GM18873 (cell line): Measurements from ENCODE around the gene ITPRIPL2.

ENCODE experiments used
- ATAC-seq: cut with Tn5 transposase; IDR thresholded peaks from one replicate; pipeline ENCODE4 v1.9.1; 2021; ENCODE audit warnings: mild to moderate bottlenecking, moderate library complexity, moderate number of reproducible peaks; ENCODE audit not compliant: unreplicated experiment, low FRiP score

ITPRIPL2 gene

GRCh38 chr16:19113577-19114358 is at the start of gene ITPRIPL2:
Gene ITPRIPL2, plus strand, starts transcription at chr16:19113964. Its CDS starts 498 bp downstream, at chr16:19114462.
- ATAC-seq = no peak

DNA sequence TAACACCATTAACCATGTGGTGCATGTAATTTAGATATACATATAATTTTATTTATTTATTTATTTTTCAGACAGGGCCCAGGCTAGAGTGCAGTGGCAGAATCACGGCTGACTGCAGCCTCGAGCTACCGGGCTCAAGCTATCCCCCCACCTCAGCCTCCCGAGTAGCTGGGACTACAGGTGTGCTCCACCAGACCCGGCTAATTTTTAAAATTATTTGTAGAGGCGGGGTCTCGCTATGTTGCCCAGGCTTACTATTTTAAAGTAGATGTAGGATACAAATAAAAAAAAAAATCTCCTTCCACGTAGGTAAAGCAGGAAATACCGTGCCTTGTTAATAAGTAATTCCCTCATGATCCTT is 46.8 kb upstream of the ITPRIPL2 start:
- no peak for ATAC-seq

- ATAC-seq = peak; percentile 90
Measured at GRCh38 chr16:19067349-19068236, 46.2 kb upstream of the ITPRIPL2 start, which contains the start of gene COQ7. Gene COQ7, plus strand, starts transcription at chr16:19067614. Its CDS starts 51 bp downstream, at chr16:19067665.

- ATAC-seq = no peak
Measured at GRCh38 chr16:19068237-19068815, 45.4 kb upstream of the ITPRIPL2 start.

GRCh38 chr16:19071811-19072777 is 41.7 kb upstream of the ITPRIPL2 start:
- no peak for ATAC-seq

GRCh38 chr16:19073344-19073743 is 40.4 kb upstream of the ITPRIPL2 start:
- no peak for ATAC-seq

DNA sequence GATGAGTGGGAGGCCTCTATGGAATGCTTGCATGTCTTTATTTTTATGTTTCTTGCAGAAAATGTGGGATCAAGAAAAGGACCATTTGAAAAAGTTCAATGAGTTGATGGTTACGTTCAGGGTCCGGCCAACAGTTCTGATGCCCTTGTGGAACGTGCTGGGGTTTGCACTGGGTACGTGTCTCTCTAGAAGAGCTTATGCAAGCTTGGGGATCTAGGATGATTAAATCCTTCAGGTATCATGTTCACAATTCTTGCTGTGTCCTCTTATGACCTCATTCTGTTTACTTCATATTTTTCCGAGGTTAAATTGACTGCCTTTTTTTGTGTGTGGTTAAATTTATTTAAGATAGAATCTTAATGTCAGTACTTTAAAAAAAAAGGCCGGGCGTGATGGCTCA is 39.9 kb upstream of the ITPRIPL2 start:
- no peak for ATAC-seq

GRCh38 chr16:19075511-19075910 is 38.3 kb upstream of the ITPRIPL2 start:
- no peak for ATAC-seq

- ATAC-seq = no peak
Measured at GRCh38 chr16:19077879-19078278, 35.9 kb upstream of the ITPRIPL2 start.

DNA sequence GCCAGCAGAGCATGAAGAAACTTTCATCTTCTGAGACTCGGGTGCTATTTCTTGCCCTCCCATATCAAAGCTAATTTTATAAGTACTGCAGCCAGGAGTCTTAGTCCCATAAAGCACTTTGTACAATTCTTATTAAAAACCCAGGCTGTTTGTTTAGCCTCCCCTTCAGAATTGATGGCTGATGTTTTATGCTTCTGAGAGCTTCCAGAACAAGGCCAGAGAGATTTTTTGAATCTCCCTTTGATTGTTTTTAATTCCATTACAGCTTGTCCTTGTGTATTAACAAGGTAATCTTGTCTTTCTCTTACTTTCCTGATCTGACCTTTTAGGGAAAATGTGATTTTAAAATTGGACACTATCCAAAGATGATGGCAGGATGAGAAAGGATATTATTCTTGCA is 30.1 kb upstream of the ITPRIPL2 start:
- ATAC-seq = no peak

DNA sequence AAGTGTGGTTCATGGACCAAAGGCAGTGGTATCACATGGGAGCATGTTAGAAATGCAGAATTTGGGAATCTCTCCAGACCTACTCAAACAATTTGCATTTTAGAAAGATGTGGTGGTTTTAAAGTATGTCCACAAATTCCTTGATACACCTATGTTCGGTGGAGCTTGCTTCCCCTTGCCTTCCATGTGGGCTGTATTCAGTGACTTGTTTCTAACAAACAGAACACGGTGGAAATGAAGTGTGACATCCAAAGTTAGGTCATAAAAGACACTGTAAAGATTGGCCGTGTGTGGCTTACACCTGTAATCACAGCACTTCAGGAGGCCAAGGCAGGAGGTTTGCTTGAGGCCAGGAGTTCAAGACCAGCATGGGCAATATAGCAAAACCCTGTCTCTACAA is 29.6 kb upstream of the ITPRIPL2 start:
- no peak for ATAC-seq

- no peak for ATAC-seq
Measured at GRCh38 chr16:19084879-19085278, 28.9 kb upstream of the ITPRIPL2 start.

DNA sequence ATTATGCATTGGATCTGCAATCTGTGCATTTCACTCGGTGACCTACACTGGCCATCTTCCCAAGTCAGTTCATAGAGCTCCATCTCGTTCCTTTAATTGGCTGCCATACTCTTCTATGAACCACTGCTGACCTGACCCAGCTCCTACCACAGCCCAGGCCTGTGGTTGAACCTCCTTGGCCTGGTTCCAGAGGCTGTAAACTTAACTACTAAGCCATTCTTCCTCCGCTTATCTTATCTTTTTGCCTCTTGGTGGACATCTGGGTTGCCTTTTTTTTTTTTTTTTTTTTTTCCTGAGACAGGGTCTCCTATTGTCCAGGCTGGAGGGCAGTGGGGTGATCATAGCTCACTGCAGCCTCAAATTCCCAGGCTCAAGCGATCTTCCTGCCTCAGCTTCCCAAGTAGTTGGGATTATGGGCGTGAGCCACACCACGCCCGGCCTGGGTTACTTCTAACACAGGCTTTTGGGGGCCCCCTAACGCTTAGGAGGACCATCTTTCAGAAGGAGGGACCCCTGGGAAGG is 28.0 kb upstream of the ITPRIPL2 start:
- no peak for ATAC-seq

- peak; percentile 59 for ATAC-seq
Measured at GRCh38 chr16:19086322-19087199, 27.2 kb upstream of the ITPRIPL2 start.

- ATAC-seq = no peak
Measured at GRCh38 chr16:19088341-19088916, 25.3 kb upstream of the ITPRIPL2 start.

DNA sequence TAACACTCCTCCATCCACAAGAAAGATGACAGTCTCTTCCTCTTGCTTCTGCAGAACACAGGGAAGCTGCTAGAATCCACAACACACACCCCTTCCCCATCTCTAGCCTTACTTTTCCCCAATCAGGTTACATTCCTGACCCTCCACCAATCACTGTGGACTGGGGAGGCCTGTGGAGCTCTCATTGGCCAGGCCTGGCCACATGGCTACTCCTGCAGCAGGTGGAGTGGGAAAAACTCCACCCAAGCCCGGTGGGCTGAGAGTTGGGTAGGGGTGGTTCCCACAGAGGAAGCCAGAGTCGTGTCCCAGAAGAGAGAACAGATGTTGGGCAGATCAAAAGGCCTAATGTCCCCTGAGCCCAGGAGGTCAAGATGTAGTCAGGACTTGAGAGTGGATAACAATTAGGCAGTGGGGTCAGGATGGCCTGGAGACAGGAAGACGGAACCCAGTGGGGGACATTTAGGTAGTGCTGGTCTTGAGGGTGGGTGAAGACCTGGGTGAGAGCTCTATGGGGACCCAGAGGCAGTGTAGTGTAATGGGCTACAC is 24.3 kb upstream of the ITPRIPL2 start:
- ATAC-seq = no peak

DNA sequence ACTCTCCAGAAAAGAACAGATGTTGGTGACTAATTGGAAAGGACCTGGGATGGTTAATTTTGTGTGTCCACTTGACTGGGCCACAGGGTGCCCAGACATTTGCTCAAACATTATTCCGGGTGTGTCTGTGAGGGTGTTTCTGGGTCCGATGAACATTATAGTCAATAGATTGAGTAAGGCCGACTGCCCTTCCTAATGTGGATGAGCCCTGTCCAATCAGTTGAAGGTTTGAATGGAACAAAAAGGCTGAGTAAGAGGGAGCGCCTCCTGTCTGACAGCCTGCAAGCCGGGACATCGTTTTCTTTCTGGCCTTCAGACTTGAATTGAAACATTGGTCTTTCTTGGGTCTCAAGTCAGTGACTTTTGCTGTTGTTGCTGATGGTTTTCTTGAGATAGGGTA is 22.8 kb upstream of the ITPRIPL2 start:
- ATAC-seq = no peak
